ENCODE measurements around the gene DHRS12.
A peak's percentile ranks its signal among the peaks of the same experiment; 100 is the strongest.

The DHRS12 gene

GRCh38 chr13:51844862-51845573 is 41.1 kb upstream of the DHRS12 start, which contains the start of gene TMEM272:
TMEM272 (minus strand) TSS chr13:51845177; CDS start chr13:51838530, 6,647 bp downstream.
- CTCF ChIA-PET: interaction anchor here (0.6 to 2.0 kb wide), 7 partner anchors 9 to 280 kb away, joined by 3 to 8 read pairs (median 3); partner anchors contain the start of gene CCDC70
- H3K4me3 ChIP-seq (ENCODE audit: low read depth, low read length): no peak within 1 kb of the TSS
- POLR2A ChIA-PET: no interaction called here

GRCh38 chr13:51843529-51843928 is 39.6 kb upstream of the DHRS12 start:
- CTCF ChIA-PET: interaction anchor here (1.2 to 2.0 kb wide), 2 partner anchors 8 to 19 kb away, joined by 3 to 8 read pairs; partner anchors contain the start of gene CCDC70
- no peak overlapping the region for H3K4me3 ChIP-seq (ENCODE audit: low read depth, low read length)
- POLR2A ChIA-PET: no interaction called here
- TF ChIP-seq CTCF (IDR thresholded peaks at IDR 0.05; ENCODE audit: insufficient read depth, low read length, missing control alignments): no peak
- no peak for DNase-seq (ENCODE audit: low read depth, low spot score)

More at GRCh38 chr13:51844862-51845573, 41.1 kb upstream of the DHRS12 start, which contains the start of gene TMEM272:
- no peak for DNase-seq (ENCODE audit: low read depth, low spot score)
- peak; percentile 77 for TF ChIP-seq CTCF (IDR thresholded peaks at IDR 0.05; ENCODE audit: insufficient read depth, low read length, missing control alignments)

- DNase-seq (ENCODE audit: low read depth, low spot score): no peak
- ChIA-PET POLR2A (no interaction called here), CTCF (interaction anchor here (0.8 to 1.4 kb wide), 2 partner anchors 9 to 23 kb away, joined by 3 to 4 read pairs; no protein-coding TSS in a partner anchor)
- H3K4me3 ChIP-seq (ENCODE audit: low read depth, low read length): no peak overlapping the region
- TF ChIP-seq CTCF (IDR thresholded peaks at IDR 0.05; ENCODE audit: insufficient read depth, low read length, missing control alignments): no peak
Observed at GRCh38 chr13:51841732-51842131, 37.8 kb upstream of the DHRS12 start.

GRCh38 chr13:51840917-51841316 is 37.0 kb upstream of the DHRS12 start:
- DNase-seq (ENCODE audit: low read depth, low spot score): no peak
- no peak for TF ChIP-seq CTCF (IDR thresholded peaks at IDR 0.05; ENCODE audit: insufficient read depth, low read length, missing control alignments)
- ChIA-PET CTCF (interaction anchor here (0.8 to 1.4 kb wide), 3 partner anchors 9 to 55 kb away, joined by 3 to 4 read pairs (median 3); no protein-coding TSS in a partner anchor), POLR2A (no interaction called here)
- no peak overlapping the region for H3K4me3 ChIP-seq (ENCODE audit: low read depth, low read length)

- DNase-seq (ENCODE audit: low read depth, low spot score): no peak
- ChIA-PET CTCF (interaction anchor here (1.0 to 1.8 kb wide), 2 partner anchors 10 to 56 kb away, joined by 3 to 7 read pairs; no protein-coding TSS in a partner anchor), POLR2A (no interaction called here)
- H3K4me3 ChIP-seq (ENCODE audit: low read depth, low read length): no peak overlapping the region
- TF ChIP-seq CTCF (IDR thresholded peaks at IDR 0.05; ENCODE audit: insufficient read depth, low read length, missing control alignments): no peak
Observed at GRCh38 chr13:51839711-51840540, 36.0 kb upstream of the DHRS12 start.
